Daoy (cell line): ENCODE results near the gene WDR7. TPM values are rescaled to one million over a fixed set of nuclear protein-coding genes. Genes with fewer than 3 reads are reported as not detected.
"Not testable (repeated sequence)": the region's sequence is repeated elsewhere in the genome, so short reads cannot be mapped to it uniquely, and the experiment has no call there.

Source experiments
- DNase-seq: peaks from one replicate; pipeline ENCODE4 v3.0.0-alpha.2; 2015; ENCODE audit warnings: low read depth
- total RNA-seq: library from RNA; depleted of rRNA; stranded (reverse); fragments of >200 nt; shearing (Covaris generic); gene quantifications from 2 replicates; pipeline ENCODE4 v1.2.3, GENCODE V29; 2014

Gene WDR7
- total RNA-seq, 1 experiment from 2014 or later, result 5.8 TPM

DNA sequence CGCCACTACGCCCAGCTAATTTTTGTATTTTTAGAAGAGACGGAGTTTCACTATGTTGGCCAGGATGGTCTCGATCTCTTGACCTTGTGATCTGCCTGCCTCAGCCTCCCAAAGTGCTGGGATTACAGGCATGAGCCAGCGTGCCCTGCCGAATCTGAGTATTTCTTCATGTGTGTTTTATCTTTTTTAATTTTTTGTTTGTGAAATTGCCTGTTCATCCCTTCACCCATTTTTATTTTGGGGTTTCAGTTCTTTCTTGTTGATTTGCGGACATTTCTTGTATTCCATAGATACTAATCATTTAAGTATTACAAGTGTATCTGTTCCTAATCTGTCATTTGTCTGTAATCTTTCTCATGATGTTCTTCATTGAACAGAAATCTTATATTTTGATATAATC lies 3.1 kb downstream of the WDR7 start:
- DNase-seq, result not testable (repeated sequence)

GRCh38 chr18:56658261-56658660 lies 7.1 kb downstream of the WDR7 start:
- DNase-seq, result no peak

GRCh38 chr18:56659111-56659510 lies 8.0 kb downstream of the WDR7 start:
- no peak for DNase-seq

DNA sequence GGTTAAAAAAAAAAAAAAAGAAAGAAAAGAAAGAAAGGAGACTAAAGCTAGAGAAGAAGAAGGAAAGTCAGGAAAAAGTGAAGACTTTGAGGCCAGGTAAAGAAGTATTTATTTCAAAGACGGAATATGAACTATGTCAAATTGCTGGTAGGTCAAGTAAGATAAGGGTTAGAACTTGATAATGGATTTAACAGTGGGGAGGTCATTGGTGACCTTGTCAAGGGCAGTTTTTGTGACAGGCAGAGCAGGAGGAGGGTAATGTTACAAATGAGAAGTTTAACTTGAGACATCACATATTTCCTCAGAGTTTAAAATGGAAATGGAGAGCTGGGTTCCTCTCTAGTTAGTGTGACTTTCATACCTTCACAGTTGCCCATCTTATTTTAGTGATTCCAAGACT lies 9.5 kb downstream of the WDR7 start:
- DNase-seq, result no peak

- DNase-seq, result no peak
These were observed 10.4 kb downstream of the WDR7 start for GRCh38 chr18:56661360-56662062.

- no peak for DNase-seq
These were observed 10.9 kb downstream of the WDR7 start for GRCh38 chr18:56662063-56662408.

GRCh38 chr18:56662502-56662901 lies 11.3 kb downstream of the WDR7 start:
- DNase-seq, result no peak

GRCh38 chr18:56662902-56663301 lies 11.7 kb downstream of the WDR7 start:
- DNase-seq, result no peak

GRCh38 chr18:56672391-56672790 lies 21.2 kb downstream of the WDR7 start:
- DNase-seq, result no peak

DNA sequence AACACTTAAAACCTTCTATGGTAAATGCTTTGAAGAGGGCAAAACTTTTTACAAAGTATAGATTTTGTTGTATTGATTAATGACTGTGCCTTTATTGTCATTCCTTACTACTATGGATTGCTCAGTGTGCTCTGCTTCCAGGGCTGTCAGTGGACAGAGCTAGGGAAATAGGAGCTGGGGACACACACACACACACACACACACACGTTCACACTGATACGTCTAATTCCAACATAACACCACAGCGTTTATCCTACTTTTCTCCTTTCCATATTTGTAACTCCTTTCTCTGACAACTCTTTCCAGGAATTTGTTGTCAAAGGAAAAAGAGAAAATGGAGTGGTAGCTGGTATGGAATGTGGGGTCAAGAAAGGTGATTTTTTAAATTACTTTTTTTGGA lies 21.8 kb downstream of the WDR7 start:
- DNase-seq, result no peak

- DNase-seq, result no peak
These were observed 25.5 kb downstream of the WDR7 start for GRCh38 chr18:56676639-56677038.

DNA sequence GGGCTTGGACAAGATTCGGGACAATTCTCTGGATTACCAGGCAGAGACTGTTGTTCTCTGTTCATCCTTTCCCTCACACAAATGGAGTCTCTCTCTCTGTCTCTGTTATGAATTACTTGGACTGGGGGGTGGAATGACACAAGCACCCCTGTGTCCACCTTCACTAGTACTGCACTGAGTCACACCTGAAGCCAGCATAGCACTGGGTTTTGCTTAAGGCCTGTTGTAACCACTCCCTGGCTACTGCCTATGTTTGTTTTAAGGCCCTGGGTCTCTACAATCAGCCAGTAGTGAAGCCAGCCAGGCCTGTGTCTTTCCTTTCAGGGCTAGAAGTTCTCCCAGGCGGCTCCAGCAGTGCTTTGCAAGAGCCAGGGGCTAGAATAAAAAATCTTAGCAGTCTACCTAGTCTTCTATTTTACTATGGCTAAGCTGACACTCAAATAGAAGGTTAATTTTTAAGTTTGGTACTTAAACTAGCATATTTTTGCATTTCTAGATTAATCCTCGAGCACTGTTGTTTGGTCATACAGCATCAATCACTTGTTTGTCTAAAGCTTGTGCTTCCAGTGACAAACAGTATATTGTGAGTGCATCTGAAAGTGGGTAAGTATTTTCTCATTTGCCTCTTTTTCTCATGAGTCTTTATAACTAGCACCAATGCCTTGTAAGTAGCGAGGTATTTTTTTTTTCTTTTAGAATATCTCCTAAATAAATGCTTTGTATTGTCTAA lies 27.8 kb downstream of the WDR7 start:
- no peak for DNase-seq

DNA sequence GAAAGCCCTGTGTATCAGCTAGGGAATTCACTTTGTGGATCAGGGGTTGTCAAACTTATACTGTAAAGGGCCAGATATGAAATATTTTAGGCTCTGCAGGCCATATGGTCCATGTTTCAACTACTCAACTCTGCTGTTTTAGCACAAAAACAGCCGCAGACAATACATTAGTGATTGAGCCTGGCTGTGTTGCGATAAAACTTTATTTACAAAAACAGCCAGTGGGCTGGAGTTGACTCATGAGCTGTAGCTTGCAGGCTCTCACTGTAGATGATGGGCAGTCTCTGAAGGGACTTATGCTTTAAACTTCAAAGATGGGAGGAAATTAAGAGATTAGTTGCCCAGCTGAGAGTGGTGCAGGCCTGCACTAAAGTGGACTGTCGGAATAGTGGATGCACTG lies 33.1 kb downstream of the WDR7 start:
- DNase-seq, result no peak

- no peak for DNase-seq
These were observed 40.4 kb downstream of the WDR7 start for GRCh38 chr18:56691530-56691929.

- no peak for DNase-seq
These were observed 45.8 kb downstream of the WDR7 start for GRCh38 chr18:56696966-56697365.

GRCh38 chr18:56702946-56703345 lies 51.8 kb downstream of the WDR7 start:
- DNase-seq, result peak; percentile 4

DNA sequence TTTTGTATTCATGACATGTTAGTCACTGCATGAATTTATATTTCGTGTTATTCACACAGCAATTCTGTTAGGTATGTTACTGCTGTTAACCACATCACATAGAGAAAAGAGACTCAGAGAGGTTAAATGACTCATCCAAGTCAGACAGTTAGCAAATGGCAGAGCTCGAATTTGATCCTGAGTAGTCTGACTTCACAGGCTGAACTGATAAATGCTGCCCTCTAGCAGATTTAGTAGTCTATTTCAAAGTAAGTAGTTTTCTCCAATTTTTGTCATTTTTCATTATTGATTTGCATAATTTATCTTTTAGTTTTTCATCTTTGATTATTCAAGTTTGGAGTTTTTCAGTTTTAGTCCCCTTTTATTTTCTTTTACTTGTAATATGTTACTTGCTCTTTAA lies 58.3 kb downstream of the WDR7 start:
- DNase-seq, result peak; percentile 63

DNA sequence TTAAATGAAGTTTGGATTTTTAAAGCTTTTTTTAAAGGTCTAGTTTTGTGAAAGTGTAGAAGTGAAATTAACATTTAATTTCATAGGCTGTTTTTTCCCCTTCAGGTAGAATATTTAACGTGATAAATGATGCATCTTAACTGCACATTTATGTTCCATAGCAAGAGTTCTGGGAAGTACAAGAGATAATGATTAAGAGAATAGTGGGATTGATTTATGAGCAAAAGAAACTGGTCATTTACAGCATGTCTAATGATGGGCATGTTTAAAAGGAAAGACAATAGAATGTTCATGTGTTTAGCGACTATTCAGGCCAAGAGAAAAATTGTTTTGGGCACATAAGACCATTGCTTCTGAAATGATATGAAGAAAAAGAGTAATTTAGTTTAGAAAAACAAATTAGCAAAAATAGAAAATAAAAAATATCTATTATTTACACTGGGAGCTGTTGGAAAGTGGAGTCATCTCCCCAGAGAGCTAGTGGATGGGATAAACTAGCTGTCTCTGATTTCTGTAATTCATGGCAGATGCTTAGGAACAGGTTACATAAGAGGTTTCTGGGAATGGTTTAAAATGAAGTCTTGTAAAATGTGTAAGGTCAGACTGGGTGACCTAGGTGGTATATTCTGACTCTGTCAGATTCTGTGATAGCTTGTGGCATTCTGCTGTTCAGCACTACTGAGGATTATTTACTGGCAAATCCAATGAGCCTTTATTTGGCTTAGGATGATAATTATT lies 60.7 kb downstream of the WDR7 start:
- DNase-seq, result no peak

GRCh38 chr18:56712761-56713160 lies 61.6 kb downstream of the WDR7 start:
- DNase-seq, result no peak

DNA sequence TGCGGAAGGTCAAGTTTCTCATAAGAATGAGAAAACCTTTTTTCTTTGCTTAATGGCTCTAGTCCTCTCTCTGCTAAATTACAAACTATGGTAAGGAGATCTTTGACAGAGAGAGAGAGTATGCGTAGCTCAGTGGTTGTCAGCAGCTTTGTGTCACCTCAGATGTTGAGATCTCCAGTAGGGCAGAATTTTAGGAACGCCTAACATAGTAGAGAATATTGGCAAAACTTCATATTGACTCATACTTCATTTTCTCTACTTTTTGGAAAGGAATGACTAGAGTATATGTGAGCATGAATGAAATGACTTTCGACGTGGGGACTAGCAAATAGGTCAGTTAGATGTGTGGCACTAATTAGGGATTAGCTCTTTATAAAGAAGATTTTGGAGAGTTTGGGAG lies 64.0 kb downstream of the WDR7 start:
- no peak for DNase-seq

GRCh38 chr18:56716692-56717146 lies 65.6 kb downstream of the WDR7 start:
- no peak for DNase-seq

GRCh38 chr18:56721031-56721430 lies 69.9 kb downstream of the WDR7 start:
- no peak for DNase-seq

DNA sequence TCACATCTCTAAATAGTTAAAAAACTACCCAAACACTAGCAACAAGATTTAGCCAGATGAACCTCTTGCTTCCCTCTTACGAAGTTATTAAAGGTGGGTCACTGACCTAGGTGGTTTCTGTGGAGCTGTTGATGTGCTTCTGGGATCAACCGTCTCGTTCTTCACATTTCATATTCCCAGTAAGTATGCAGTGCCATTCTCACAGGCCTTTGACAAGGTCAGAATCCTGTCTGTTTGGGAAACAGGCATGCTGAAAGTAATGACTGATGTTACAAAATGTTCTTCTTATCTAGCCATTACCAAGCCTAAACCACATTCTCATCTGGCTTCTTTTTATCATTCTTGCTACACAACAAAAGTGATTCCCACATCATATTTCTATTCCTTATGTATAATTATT lies 70.3 kb downstream of the WDR7 start:
- DNase-seq, result no peak
